ENCODE measurements around the gene UBE2I.
"Not testable (repeated sequence)": the region's sequence is repeated elsewhere in the genome, so short reads cannot be mapped to it uniquely, and the experiment has no call there.

Gene UBE2I

GRCh38 chr16:1308977-1309885 lies at the start of gene UBE2I:
TSS of gene UBE2I (plus strand) at chr16:1309636. CDS start at chr16:1314031, 4,395 bp downstream.
- DNase-seq (ENCODE audit: low spot score) = peak; percentile 97

- no peak for DNase-seq (ENCODE audit: low spot score)
Observed at GRCh38 chr16:1259760-1260068, 49.7 kb upstream of the UBE2I start.

GRCh38 chr16:1260101-1260680 lies 49.2 kb upstream of the UBE2I start:
- DNase-seq (ENCODE audit: low spot score) = no peak

- no peak for DNase-seq (ENCODE audit: low spot score)
Observed at GRCh38 chr16:1261131-1261892, 48.1 kb upstream of the UBE2I start.

- no peak for DNase-seq (ENCODE audit: low spot score)
Observed at GRCh38 chr16:1262210-1262845, 47.1 kb upstream of the UBE2I start.

GRCh38 chr16:1262846-1263221 lies 46.6 kb upstream of the UBE2I start:
- no peak for DNase-seq (ENCODE audit: low spot score)

GRCh38 chr16:1263591-1264344 lies 45.7 kb upstream of the UBE2I start:
- DNase-seq (ENCODE audit: low spot score) = no peak

- no peak for DNase-seq (ENCODE audit: low spot score)
Observed at GRCh38 chr16:1264345-1265089, 44.9 kb upstream of the UBE2I start.

GRCh38 chr16:1265090-1265630 lies 44.3 kb upstream of the UBE2I start:
- no peak for DNase-seq (ENCODE audit: low spot score)

GRCh38 chr16:1265826-1266225 lies 43.6 kb upstream of the UBE2I start:
- no peak for DNase-seq (ENCODE audit: low spot score)

- DNase-seq (ENCODE audit: low spot score) = not testable (repeated sequence)
Observed at GRCh38 chr16:1269418-1269817, 40.0 kb upstream of the UBE2I start.

- no peak for DNase-seq (ENCODE audit: low spot score)
Observed at GRCh38 chr16:1271380-1271723, 38.1 kb upstream of the UBE2I start.

- not testable (repeated sequence) for DNase-seq (ENCODE audit: low spot score)
Observed at GRCh38 chr16:1271724-1272413, 37.6 kb upstream of the UBE2I start.

GRCh38 chr16:1272453-1273198 lies 36.8 kb upstream of the UBE2I start:
- DNase-seq (ENCODE audit: low spot score) = no peak

GRCh38 chr16:1273816-1274215 lies 35.6 kb upstream of the UBE2I start:
- no peak for DNase-seq (ENCODE audit: low spot score)

- DNase-seq (ENCODE audit: low spot score) = no peak
Observed at GRCh38 chr16:1274767-1275166, 34.7 kb upstream of the UBE2I start.

GRCh38 chr16:1275791-1276579 lies 33.5 kb upstream of the UBE2I start:
- DNase-seq (ENCODE audit: low spot score) = no peak

- no peak for DNase-seq (ENCODE audit: low spot score)
Observed at GRCh38 chr16:1276580-1276878, 32.9 kb upstream of the UBE2I start.

- no peak for DNase-seq (ENCODE audit: low spot score)
Observed at GRCh38 chr16:1277151-1277598, 32.3 kb upstream of the UBE2I start.

Measured in AG20443 (cell line).